SU-DHL-6 (cell line): ENCODE results near the gene HES4.

ENCODE experiments used
- EZH2phosphoT487 ChIP-seq: fragments of 200-600 bp; sonication (generic), shearing (Covaris generic); conservative IDR thresholded peaks from 2 replicates; pipeline ENCODE4 v1.6.1; 2018; ENCODE audit warnings: mild to moderate bottlenecking, antibody characterized with exemption, low read length, moderate library complexity, mixed read lengths
- TF ChIP-seq, protein P1 (sequence below): fragments of 200-600 bp; sonication (generic); IDR thresholded peaks from one replicate; pipeline ENCODE4 v1.5.1; 2017; ENCODE audit warnings: antibody characterized with exemption, mild to moderate bottlenecking, low read length, moderate library complexity; ENCODE audit not compliant: insufficient read depth, poor library complexity, severe bottlenecking

DNA sequence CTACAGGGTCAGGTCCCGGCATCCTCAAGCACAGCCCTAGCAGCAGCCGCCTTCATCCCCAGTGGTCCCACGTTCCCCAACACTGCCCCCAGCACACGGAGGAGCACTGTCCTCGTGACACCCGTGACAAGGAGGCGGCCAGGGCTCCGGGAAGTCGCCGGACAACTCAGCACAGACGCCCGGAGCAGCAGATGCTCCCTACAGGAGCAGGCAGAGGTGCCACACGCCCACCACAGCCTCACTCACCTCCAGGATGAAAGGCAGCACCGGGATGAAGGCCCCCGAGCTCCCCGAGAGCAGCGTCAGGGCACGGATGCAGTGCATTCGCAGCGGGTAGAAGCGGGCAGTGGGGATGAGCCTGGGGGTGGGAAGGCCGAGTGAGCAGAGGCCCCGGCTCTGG, 49.0 kb downstream of the HES4 start:
- TF ChIP-seq, protein P1, sequence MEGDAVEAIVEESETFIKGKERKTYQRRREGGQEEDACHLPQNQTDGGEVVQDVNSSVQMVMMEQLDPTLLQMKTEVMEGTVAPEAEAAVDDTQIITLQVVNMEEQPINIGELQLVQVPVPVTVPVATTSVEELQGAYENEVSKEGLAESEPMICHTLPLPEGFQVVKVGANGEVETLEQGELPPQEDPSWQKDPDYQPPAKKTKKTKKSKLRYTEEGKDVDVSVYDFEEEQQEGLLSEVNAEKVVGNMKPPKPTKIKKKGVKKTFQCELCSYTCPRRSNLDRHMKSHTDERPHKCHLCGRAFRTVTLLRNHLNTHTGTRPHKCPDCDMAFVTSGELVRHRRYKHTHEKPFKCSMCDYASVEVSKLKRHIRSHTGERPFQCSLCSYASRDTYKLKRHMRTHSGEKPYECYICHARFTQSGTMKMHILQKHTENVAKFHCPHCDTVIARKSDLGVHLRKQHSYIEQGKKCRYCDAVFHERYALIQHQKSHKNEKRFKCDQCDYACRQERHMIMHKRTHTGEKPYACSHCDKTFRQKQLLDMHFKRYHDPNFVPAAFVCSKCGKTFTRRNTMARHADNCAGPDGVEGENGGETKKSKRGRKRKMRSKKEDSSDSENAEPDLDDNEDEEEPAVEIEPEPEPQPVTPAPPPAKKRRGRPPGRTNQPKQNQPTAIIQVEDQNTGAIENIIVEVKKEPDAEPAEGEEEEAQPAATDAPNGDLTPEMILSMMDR = no peak
- TF ChIP-seq EZH2phosphoT487 = no peak
